ENCODE measurements around the gene ATP10A.

The ATP10A gene

GRCh38 chr15:25694239-25694584 lies 168.9 kb downstream of the ATP10A start:
- no peak overlapping the region for H3K27ac ChIP-seq (ENCODE audit: low read depth, low read length)
- peaks cover 2 to 3% of the 10 kb centered on the region in 2 experiments for H3K4me1 ChIP-seq (ENCODE audit: control insufficient read depth in 1 of 2, insufficient read depth in 2 of 2, low read length in 2 of 2)

DNA sequence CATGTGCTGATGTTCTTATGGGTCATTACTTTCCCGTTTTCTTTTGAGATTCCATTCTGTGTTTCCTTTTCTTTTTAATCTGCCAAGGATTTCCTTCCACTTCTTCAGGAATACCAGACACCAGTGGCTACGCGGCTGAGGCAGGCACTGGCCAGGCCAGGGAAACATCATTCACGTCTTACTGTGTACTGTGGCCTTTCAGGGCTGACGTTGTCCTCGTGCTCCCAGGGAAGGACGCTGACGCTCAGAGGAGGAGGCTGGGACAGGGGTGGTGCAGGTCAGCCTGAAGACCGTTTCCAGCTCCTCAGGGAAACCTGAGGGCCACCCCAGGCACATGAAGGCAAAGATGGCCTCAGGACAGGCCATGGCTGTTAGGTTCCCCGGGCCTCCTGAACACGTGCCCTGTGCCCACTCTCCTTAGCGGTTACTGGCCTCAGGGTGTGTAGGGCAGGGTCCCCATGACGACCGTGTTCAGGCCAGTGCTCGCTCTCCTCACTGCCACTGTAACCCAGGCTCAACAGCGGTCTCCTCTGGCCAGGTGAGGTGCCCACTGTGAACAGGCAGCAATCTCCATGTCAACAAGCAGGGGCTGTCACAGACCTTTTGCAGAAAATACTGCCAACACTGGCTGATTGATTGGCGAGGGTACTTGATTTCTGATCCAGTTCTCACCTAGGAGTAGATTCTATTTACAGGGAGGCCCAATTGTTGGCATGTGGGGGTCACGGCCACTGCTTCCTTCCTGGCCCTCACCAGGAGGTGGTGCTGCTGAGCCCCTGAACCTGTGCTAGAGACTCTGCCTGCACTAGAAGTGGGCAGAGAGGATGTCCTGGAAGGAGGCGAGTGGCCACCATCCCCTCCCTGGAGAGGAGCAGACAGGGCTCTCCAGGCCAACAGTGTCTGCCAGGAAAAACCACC lies 169.5 kb downstream of the ATP10A start:
- Histone ChIP-seq H2BK5ac (ENCODE audit: low read depth, low read length, poor library complexity) (no peak overlapping the region), H2BK12ac (ENCODE audit: low read length) (no peak overlapping the region), H3K23ac (ENCODE audit: low read length) (no peak overlapping the region), H3K4me2 (ENCODE audit: low read length) (no peak overlapping the region), H3K9me3 (ENCODE audit: insufficient read depth, low read depth, low read length) (peaks cover 3% of the 10 kb centered on the region), H3K79me2 (ENCODE audit: control insufficient read depth, insufficient read depth, low read length, poor library complexity) (no peaks in the 10 kb centered on the region), H2AFZ (ENCODE audit: insufficient read depth, low read length, poor library complexity) (no peak overlapping the region), H2BK120ac (ENCODE audit: insufficient read depth, low read length, poor library complexity) (no peak overlapping the region), H3K4ac (ENCODE audit: low read depth, low read length) (no peak overlapping the region), H2AK5ac (ENCODE audit: low read length) (no peak overlapping the region), H3K27ac (ENCODE audit: low read depth, low read length) (no peak overlapping the region), H3K18ac (ENCODE audit: low read length) (no peak overlapping the region), H3K14ac (ENCODE audit: low read length) (no peak overlapping the region), H4K8ac (ENCODE audit: low read depth, low read length) (no peak overlapping the region), H3K36me3 (ENCODE audit: control insufficient read depth in 1 of 2, insufficient read depth in 2 of 2, low read length in 2 of 2) (no peaks in the 10 kb centered on the region), H3K4me1 (ENCODE audit: control insufficient read depth in 1 of 2, insufficient read depth in 2 of 2, low read length in 2 of 2) (peaks cover 2 to 3% of the 10 kb centered on the region in 2 experiments), H3K4me3 (ENCODE audit: low read depth, low read length) (no peak overlapping the region), H4K12ac (ENCODE audit: low read depth, low read length) (no peak overlapping the region), H3K79me1 (ENCODE audit: low read length) (no peaks in the 10 kb centered on the region), H3K9ac (ENCODE audit: low read length) (no peak overlapping the region), H4K91ac (ENCODE audit: low read depth, low read length) (peak overlapping the region; percentile 2), H3K27me3 (ENCODE audit: insufficient read depth, low read length) (no peaks in the 10 kb centered on the region)
- DNase-seq, result peak in 1 of 2 donors; percentile 34
- no CpG with 5 or more reads among the region's 19 CpGs for WGBS (ENCODE audit: extremely low coverage, insufficient coverage, insufficient read length)

More at GRCh38 chr15:25694239-25694584, 168.9 kb downstream of the ATP10A start:
- Histone ChIP-seq H3K36me3 (ENCODE audit: control insufficient read depth in 1 of 2, insufficient read depth in 2 of 2, low read length in 2 of 2) (no peaks in the 10 kb centered on the region), H2BK5ac (ENCODE audit: low read depth, low read length, poor library complexity) (no peak overlapping the region), H3K9me3 (ENCODE audit: insufficient read depth, low read depth, low read length) (peaks cover 3% of the 10 kb centered on the region), H3K79me2 (ENCODE audit: control insufficient read depth, insufficient read depth, low read length, poor library complexity) (no peaks in the 10 kb centered on the region), H3K18ac (ENCODE audit: low read length) (no peak overlapping the region), H4K8ac (ENCODE audit: low read depth, low read length) (no peak overlapping the region), H2BK120ac (ENCODE audit: insufficient read depth, low read length, poor library complexity) (no peak overlapping the region), H3K27me3 (ENCODE audit: insufficient read depth, low read length) (no peaks in the 10 kb centered on the region), H2BK12ac (ENCODE audit: low read length) (no peak overlapping the region), H2AK5ac (ENCODE audit: low read length) (no peak overlapping the region), H3K9ac (ENCODE audit: low read length) (no peak overlapping the region), H3K23ac (ENCODE audit: low read length) (no peak overlapping the region), H2AFZ (ENCODE audit: insufficient read depth, low read length, poor library complexity) (no peak overlapping the region), H4K12ac (ENCODE audit: low read depth, low read length) (no peak overlapping the region), H4K91ac (ENCODE audit: low read depth, low read length) (no peak overlapping the region), H3K4me3 (ENCODE audit: low read depth, low read length) (no peak overlapping the region), H3K79me1 (ENCODE audit: low read length) (no peaks in the 10 kb centered on the region), H3K4me2 (ENCODE audit: low read length) (no peak overlapping the region), H3K4ac (ENCODE audit: low read depth, low read length) (no peak overlapping the region), H3K14ac (ENCODE audit: low read length) (no peak overlapping the region)
- WGBS (ENCODE audit: extremely low coverage, insufficient coverage, insufficient read length), result no CpG with 5 or more reads among the region's 4 CpGs
- peak; percentile 36 to 55 for DNase-seq

DNA sequence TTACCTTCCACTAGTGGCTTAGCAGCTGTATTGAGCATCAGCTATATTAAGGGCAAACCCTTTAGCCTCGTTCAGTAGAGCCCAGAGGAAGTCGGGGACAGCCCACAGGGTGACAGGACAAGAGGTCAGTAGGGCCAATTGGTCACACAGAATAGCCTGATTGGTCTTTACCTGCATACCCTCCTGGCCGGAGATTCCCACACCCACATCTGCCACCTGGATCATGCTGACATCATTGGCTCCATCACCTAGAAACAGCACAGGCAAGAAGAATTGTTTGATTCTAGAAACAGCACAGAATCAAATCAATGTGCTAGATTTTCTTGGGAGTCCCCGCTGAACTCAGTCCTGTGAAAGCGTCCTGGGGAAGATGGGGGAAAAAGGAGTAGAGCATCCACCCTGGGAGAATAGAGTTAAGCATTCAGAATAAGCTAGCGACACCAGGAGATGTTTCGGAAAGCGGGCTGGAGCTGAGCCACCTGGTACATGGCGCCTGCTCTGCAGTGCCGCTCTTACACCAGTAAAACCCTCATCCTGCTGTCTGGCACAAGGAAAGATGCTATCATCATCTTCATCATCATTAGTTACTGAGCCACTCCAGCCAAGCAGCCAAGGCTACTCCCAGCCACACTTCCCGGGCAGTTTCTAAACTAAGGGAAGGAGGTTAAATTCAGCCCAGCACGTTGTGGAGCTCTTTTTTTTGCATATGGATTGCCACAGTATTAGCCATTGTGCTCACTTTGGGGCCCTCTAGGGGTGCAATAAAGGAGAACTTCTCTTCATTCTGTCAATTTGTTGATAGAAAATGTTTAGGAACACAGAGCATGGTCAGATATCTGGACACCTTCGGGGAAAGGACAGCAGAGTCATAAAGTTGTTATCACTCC lies 171.3 kb downstream of the ATP10A start:
- H3K14ac ChIP-seq (ENCODE audit: low read length), result no peak overlapping the region
- H3K9ac ChIP-seq (ENCODE audit: low read length), result no peak overlapping the region
- peak overlapping the region; percentile 7 for H4K91ac ChIP-seq (ENCODE audit: low read depth, low read length)
- peaks cover 2 to 3% of the 10 kb centered on the region in 2 experiments for H3K4me1 ChIP-seq (ENCODE audit: control insufficient read depth in 1 of 2, insufficient read depth in 2 of 2, low read length in 2 of 2)
- H3K23ac ChIP-seq (ENCODE audit: low read length), result no peak overlapping the region
- H4K12ac ChIP-seq (ENCODE audit: low read depth, low read length), result no peak overlapping the region
- H3K4me3 ChIP-seq (ENCODE audit: low read depth, low read length), result no peak overlapping the region
- no peaks in the 10 kb centered on the region for H3K36me3 ChIP-seq (ENCODE audit: control insufficient read depth in 1 of 2, insufficient read depth in 2 of 2, low read length in 2 of 2)
- no peaks in the 10 kb centered on the region for H3K79me2 ChIP-seq (ENCODE audit: control insufficient read depth, insufficient read depth, low read length, poor library complexity)
- no peak overlapping the region for H2AFZ ChIP-seq (ENCODE audit: insufficient read depth, low read length, poor library complexity)
- H3K79me1 ChIP-seq (ENCODE audit: low read length), result no peaks in the 10 kb centered on the region
- DNase-seq, result no peak
- no peak overlapping the region for H3K4me2 ChIP-seq (ENCODE audit: low read length)
- H2BK120ac ChIP-seq (ENCODE audit: insufficient read depth, low read length, poor library complexity), result no peak overlapping the region
- H3K27ac ChIP-seq (ENCODE audit: low read depth, low read length), result no peak overlapping the region
- H3K27me3 ChIP-seq (ENCODE audit: insufficient read depth, low read length), result no peaks in the 10 kb centered on the region
- peak overlapping the region; percentile 6 for H2BK12ac ChIP-seq (ENCODE audit: low read length)
- H2BK5ac ChIP-seq (ENCODE audit: low read depth, low read length, poor library complexity), result no peak overlapping the region
- H3K9me3 ChIP-seq (ENCODE audit: insufficient read depth, low read depth, low read length), result peaks cover 3% of the 10 kb centered on the region
- no peak overlapping the region for H3K18ac ChIP-seq (ENCODE audit: low read length)
- H4K8ac ChIP-seq (ENCODE audit: low read depth, low read length), result no peak overlapping the region
- no peak overlapping the region for H3K4ac ChIP-seq (ENCODE audit: low read depth, low read length)
- H2AK5ac ChIP-seq (ENCODE audit: low read length), result no peak overlapping the region
- no CpG with 5 or more reads among the region's 13 CpGs for WGBS (ENCODE audit: extremely low coverage, insufficient coverage, insufficient read length)

GRCh38 chr15:25690673-25691543 lies 172.2 kb downstream of the ATP10A start:
- H3K79me1 ChIP-seq (ENCODE audit: low read length), result no peaks in the 10 kb centered on the region
- peaks cover 2 to 3% of the 10 kb centered on the region in 2 experiments for H3K4me1 ChIP-seq (ENCODE audit: control insufficient read depth in 1 of 2, insufficient read depth in 2 of 2, low read length in 2 of 2)
- H2AK5ac ChIP-seq (ENCODE audit: low read length), result no peak overlapping the region
- H2BK5ac ChIP-seq (ENCODE audit: low read depth, low read length, poor library complexity), result no peak overlapping the region
- no peak overlapping the region for H3K9ac ChIP-seq (ENCODE audit: low read length)
- no peak overlapping the region for H3K4ac ChIP-seq (ENCODE audit: low read depth, low read length)
- H3K27me3 ChIP-seq (ENCODE audit: insufficient read depth, low read length), result no peaks in the 10 kb centered on the region
- H3K27ac ChIP-seq (ENCODE audit: low read depth, low read length), result no peak overlapping the region
- DNase-seq, result peak; percentile 94 to 98
- H3K4me3 ChIP-seq (ENCODE audit: low read depth, low read length), result no peak overlapping the region
- no peaks in the 10 kb centered on the region for H3K36me3 ChIP-seq (ENCODE audit: control insufficient read depth in 1 of 2, insufficient read depth in 2 of 2, low read length in 2 of 2)
- no peak overlapping the region for H3K23ac ChIP-seq (ENCODE audit: low read length)
- H3K14ac ChIP-seq (ENCODE audit: low read length), result no peak overlapping the region
- peak overlapping the region; percentile 25 for H2BK120ac ChIP-seq (ENCODE audit: insufficient read depth, low read length, poor library complexity)
- no peak overlapping the region for H4K8ac ChIP-seq (ENCODE audit: low read depth, low read length)
- peak overlapping the region; percentile 41 for H4K91ac ChIP-seq (ENCODE audit: low read depth, low read length)
- no peak overlapping the region for H3K4me2 ChIP-seq (ENCODE audit: low read length)
- no peak overlapping the region for H2BK12ac ChIP-seq (ENCODE audit: low read length)
- no peaks in the 10 kb centered on the region for H3K79me2 ChIP-seq (ENCODE audit: control insufficient read depth, insufficient read depth, low read length, poor library complexity)
- no peak overlapping the region for H3K18ac ChIP-seq (ENCODE audit: low read length)
- WGBS (ENCODE audit: extremely low coverage, insufficient coverage, insufficient read length), result no CpG with 5 or more reads among the region's 18 CpGs
- H3K9me3 ChIP-seq (ENCODE audit: insufficient read depth, low read depth, low read length), result no peaks in the 10 kb centered on the region
- H2AFZ ChIP-seq (ENCODE audit: insufficient read depth, low read length, poor library complexity), result no peak overlapping the region
- H4K12ac ChIP-seq (ENCODE audit: low read depth, low read length), result no peak overlapping the region
